GM21526 (cell line): ENCODE data around the gene BRINP2.

ENCODE experiments used
- ATAC-seq: cut with Tn5 transposase; IDR thresholded peaks from one replicate; pipeline ENCODE4 v1.9.1; 2021; ENCODE audit warnings: moderate library complexity; ENCODE audit not compliant: unreplicated experiment, low FRiP score

Gene BRINP2

DNA sequence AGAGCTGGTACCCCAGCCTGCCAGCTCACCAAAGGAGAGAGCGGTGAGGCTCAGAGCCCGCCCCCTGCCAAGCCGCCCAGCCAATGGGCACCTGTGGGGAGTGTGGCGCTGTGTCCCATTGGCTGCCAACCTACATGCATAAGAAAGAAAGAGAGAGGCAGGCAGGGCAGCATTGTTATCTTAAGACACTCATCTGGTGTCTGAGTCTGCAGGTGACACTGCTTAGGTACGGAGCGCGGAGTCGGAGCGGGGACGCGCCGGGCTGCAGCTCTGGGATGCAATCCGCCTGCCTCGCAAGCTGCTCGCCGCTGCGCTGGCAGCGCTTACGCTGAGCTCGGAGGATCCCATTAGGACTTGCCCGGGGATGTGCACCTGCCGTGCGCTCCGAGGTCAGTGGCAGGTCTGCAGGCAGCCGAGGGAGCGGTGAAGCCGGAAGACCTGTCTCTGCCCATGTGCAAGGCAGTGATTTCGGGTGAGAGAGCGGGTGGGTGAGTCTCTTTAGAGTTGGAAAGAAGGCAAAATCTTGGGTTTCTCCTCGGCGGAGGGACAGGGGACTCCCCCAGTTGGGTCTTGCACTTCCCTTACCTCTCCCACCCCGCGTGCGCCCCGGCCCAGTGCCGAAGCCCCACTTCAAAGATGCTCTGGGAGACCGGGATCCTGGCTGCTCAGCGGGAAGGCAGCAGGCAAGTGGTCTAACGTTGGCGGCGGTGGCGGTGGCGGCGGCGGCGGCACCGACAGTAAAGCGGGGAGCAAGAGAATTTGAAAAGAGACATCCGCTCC lies at the start of gene BRINP2:
Gene BRINP2 (plus strand): TSS at position 203 of the 780 bp plus-strand sequence. CDS start 58,919 bp downstream, outside the sequence.
- ATAC-seq, result peak; percentile 90

- ATAC-seq, result no peak
Measured at GRCh38 chr1:177122461-177123251, 48.1 kb upstream of the BRINP2 start.

DNA sequence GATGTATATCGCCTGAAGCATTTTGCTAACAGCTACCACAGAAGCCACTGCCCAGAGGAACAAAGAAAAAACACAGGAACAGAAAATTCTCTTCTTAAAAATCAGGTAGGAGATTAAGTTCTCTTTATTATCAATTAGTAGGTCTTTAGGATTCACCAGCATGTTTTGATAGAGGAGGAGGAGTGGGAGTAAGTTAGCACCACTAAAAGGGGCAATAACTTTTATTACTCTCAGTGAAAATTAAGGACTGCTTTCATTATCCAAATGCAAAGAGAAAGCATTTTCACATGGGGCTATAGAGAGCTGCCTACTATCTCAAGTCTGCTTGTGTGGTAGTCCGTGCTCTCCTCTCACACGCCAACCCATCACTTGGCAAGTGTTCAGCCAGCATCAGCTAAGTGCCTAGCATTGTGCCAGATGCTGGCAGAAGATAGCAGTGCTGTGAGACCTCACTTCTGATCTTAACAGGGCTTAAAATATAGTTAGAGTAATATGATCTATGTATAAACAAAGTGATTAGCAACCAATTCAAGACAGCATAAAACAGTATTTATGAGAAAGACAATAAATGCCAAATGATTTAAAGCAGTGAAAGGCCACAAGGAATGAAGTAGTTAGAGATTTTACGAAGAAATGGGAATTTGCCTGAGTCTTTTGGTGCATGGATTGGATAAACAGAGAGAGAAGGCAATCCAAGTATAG lies 46.0 kb upstream of the BRINP2 start:
- ATAC-seq, result no peak

DNA sequence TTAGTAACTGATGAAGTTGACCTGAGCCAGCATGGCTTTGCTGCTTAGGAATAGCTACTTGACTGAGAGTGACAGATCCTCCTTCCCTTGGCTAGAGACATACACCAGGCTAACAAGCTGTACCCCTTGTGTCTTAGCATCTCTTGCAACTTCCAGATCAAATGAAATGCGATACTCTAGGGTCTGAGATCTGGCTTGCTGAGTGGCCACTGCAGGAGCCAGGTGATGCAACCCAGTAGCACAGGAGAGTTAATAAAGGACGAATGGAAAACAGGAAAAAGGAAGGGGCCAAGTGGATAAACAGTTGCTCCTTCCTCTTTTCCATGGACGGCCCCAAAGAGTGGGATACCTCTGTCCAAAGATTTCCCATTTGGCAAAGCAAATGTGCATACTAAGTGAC lies 44.5 kb upstream of the BRINP2 start:
- no peak for ATAC-seq

DNA sequence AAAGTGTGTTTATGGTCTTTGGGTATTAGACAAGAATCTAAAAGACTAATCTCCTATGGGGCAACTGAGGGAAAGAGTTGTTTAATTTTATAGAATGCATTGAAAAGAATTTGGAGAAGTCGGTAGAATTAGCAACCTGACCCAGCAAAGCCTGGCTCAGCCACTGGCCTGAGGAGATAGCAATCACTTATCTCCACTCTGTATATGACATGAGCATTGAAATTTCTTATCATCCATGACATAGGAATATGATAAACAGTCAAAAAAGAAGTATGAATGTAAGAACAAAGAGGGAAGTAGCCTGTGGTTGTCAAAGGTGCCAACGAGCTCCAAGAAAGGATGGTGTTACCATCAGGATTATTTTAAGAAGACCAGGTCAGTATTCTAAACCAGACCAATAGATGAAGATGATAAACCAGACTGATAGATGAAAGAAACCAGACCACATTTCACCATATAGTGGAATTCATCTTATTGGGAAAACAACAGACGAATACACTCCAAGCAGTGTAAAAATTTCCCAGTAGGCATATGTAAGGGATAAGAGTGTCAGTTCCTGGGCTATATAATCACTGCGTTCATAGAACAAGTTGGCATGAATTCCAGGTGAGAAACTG lies 42.0 kb upstream of the BRINP2 start:
- ATAC-seq, result no peak

DNA sequence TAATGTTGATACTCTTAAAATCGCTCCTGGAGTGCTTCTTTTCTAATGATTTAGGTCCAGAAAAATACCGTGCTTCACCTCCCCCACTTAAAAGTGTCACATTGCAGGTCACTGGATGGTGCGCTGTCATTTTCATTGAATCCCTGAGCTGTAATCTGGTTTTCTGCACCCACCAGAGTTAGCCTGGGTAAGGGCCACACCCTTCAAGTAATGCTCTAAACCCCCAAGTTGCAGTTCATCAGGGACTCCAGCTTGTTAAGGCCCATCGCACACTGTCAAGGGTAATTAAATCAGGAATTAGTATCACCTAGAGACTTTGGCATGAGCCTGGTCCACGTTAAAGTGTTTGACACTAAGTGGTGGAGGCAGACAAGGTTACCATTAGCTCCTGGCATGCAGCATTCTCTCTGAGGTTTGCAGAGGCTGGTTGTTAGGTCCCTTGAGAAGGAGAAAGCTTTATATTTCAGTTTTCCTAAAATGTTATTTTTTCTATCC lies 40.3 kb upstream of the BRINP2 start:
- ATAC-seq, result no peak

- ATAC-seq, result no peak
Measured at GRCh38 chr1:177131723-177132122, 39.0 kb upstream of the BRINP2 start.

- ATAC-seq, result no peak
Measured at GRCh38 chr1:177132141-177132540, 38.6 kb upstream of the BRINP2 start.

DNA sequence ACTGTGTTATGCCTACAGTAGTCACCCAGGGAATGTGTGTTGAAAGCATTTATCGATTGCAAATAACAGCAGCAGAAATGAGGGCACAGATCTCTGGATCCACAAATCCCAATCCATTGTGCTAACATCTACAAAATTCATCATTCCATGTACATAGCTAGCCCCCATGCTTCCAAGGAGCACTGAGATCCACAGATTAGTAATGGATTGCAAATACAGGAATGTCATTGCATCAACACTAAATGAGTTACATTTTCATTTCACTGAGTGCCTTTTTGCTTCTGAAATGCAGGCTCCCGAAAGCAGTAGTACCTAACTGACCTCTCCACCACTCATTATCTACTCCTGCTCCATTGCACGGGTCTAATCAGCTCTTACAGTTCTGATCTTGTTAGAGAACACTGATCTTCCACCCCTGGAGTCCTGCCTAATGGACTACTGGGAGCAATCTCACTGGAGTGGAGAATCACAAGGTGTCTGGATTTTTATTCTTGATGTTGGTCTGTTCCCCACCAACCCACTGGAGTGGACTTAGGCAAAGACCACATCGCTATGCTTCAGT lies 36.7 kb upstream of the BRINP2 start:
- ATAC-seq, result no peak

- no peak for ATAC-seq
Measured at GRCh38 chr1:177135250-177135649, 35.5 kb upstream of the BRINP2 start.

DNA sequence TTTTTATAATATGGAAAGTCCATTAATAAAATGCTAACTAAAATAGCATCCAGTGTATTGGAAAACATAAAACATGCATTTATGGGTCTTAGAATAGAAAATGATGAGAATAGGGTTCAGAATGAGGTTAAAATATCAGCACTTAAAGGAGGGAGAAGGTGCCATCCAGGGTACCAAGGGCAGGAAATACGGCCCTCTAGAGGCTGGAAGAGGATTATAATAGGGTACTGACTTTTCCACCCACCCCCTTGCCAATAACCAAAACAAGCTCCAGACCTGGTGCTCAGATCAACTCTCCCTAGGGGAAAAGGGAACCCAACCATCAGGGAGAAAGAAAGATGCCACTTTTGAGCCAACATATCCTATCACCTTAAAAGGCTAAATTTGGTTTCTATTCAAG lies 32.9 kb upstream of the BRINP2 start:
- ATAC-seq, result no peak

- no peak for ATAC-seq
Measured at GRCh38 chr1:177138347-177138746, 32.4 kb upstream of the BRINP2 start.

GRCh38 chr1:177142010-177142409 lies 28.7 kb upstream of the BRINP2 start:
- ATAC-seq, result no peak

GRCh38 chr1:177142791-177143271 lies 27.9 kb upstream of the BRINP2 start:
- no peak for ATAC-seq

DNA sequence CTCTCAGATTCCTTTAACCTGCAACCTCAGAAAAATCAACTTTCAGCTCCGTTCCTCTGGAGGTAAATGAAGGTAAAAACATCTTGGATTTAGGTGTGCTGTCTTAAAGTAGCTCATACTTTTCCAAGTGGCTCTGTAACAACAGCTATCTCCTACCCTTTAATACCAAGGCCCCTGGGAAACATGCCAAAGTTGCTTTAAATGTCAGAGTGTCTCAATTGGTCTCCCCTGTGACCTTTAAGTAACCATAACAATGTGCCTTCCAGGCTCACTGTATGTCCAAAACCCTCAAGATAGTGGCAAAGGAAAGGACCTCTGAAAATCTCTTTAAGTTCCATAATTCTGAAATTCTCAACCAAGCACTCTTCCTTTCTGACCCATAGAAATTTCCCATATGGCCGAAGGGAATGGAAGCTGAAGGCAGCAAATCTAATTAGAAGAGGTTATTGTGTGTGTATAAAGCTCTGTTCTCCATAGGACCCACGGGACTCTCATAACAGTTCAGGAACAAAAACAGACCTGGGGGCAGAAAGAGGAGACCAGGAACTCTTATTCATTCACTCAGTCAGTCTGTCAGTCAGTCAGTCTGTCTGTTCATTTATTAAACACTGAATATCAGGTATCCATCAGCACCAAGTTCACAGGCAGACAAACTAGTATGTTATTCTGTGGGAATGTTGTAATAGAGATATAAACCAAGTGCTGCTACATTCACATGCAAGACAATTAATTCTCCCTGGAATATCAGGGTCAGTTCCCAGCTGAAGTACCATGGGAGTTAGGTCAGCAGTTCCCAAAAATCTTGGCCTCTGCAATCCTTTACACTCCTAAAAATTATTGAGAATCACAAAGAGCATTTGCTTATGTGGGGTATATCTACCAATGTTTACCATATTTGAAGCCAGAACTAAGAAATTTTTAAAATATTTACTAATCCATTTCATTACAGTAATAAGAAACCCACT lies 25.4 kb upstream of the BRINP2 start:
- no peak for ATAC-seq

- no peak for ATAC-seq
Measured at GRCh38 chr1:177146499-177146898, 24.3 kb upstream of the BRINP2 start.

DNA sequence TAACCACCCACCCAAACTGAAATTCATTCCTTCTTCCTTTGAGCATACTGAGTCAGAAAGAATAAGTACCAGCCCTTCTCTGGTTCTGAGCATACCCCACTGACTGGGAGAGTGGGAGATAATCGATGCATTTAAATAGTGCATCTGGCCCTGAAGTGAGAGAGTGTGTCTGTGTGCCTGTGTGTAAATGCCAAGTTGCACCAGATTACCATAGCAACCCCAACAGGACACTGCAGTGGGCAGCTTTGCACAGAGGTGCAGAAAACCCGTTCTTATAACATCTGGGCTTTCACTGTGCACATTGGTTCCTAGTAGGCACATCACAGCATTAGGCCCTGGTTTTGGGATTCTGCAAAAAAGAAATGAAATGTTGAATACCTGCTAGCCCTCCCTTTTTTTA lies 8.5 kb upstream of the BRINP2 start:
- ATAC-seq, result no peak

DNA sequence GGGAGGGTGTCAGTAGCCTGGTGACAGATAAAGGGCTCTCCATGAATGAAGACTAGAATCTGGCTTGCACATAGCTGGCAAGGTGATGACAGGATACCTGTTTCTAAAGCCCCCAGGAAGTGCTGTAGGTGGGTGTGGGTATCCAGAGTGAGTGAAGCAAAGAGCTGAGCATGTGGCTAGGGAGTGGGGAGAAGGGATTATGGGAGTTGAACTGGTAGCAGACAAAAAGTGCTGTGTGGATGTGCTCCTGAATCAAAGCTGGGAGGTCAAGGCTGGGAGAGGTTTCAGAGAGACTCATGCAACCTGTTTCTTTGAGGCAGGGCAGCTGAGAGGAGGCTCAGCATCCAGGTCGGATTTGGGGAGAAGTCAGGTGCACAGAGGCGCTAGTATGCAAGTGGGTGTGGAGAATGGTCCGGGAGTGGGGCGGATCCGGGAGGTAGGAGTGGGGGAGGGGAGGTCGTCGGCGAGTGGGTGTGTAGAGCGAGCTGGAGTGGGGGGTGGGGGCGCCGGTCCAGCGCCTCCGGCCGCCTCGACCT lies 6.8 kb upstream of the BRINP2 start:
- no peak for ATAC-seq
